GM23338 (cell line): ENCODE data around the gene SIL1. TPM values are rescaled to one million over a fixed set of nuclear protein-coding genes. Genes with fewer than 3 reads are reported as not detected.

ENCODE experiments used
- ATAC-seq: fragments of 200-7000 bp; cut with Tn5 transposase; 3 replicates; pipeline ENCODE4 v1.9.1; 2020
- DNase-seq: peaks from one replicate; pipeline ENCODE4 v3.0.0-alpha.2; 2015; ENCODE audit warnings: low spot score
- H2AFZ ChIP-seq: fragments of 200-600 bp; sonication (generic); 2 replicates; pipeline ENCODE4 v1.8.0; 2016; ENCODE audit warnings: antibody characterized with exemption, mild to moderate bottlenecking, moderate library complexity
- H3F3A ChIP-seq: fragments of 200-600 bp; sonication (generic); replicated peaks from 2 replicates; pipeline ENCODE4 v1.8.0; 2017; ENCODE audit warnings: antibody characterized with exemption, mixed run types, low read depth
- H3K27ac ChIP-seq: fragments of 200-600 bp; sonication (generic); 2 replicates; pipeline ENCODE4 v1.6.1; 2016; ENCODE audit warnings: low read depth
- H3K27me3 ChIP-seq: fragments of 200-600 bp; sonication (generic); 2 replicates; pipeline ENCODE4 v1.8.0; 2016; ENCODE audit warnings: mild to moderate bottlenecking, mixed run types, moderate library complexity; ENCODE audit not compliant: insufficient read depth
- H3K36me3 ChIP-seq: fragments of 200-600 bp; sonication (generic); 2 replicates; pipeline ENCODE4 v1.8.0; 2016; ENCODE audit warnings: mild to moderate bottlenecking; ENCODE audit not compliant: insufficient read depth
- H3K4me1 ChIP-seq: fragments of 200-600 bp; sonication (generic); 2 replicates; pipeline ENCODE4 v1.8.0; 2016; ENCODE audit warnings: mild to moderate bottlenecking, moderate library complexity; ENCODE audit not compliant: insufficient read depth
- H3K4me2 ChIP-seq: fragments of 200-600 bp; sonication (generic); 2 replicates; pipeline ENCODE4 v1.7.1; 2017; ENCODE audit warnings: mixed run types
- H3K4me3 ChIP-seq: fragments of 200-600 bp; sonication (generic); 2 replicates; pipeline ENCODE4 v1.6.1; 2016; ENCODE audit warnings: mixed run types
- H3K79me2 ChIP-seq: fragments of 200-600 bp; sonication (generic); replicated peaks from 2 replicates; pipeline ENCODE4 v1.8.0; 2017; ENCODE audit warnings: mild to moderate bottlenecking; ENCODE audit not compliant: insufficient read depth
- H3K9me2 ChIP-seq: fragments of 200-600 bp; sonication (generic); 2 replicates; pipeline ENCODE4 v1.8.0; 2017; ENCODE audit not compliant: insufficient read depth
- H4K20me1 ChIP-seq: fragments of 200-600 bp; sonication (generic); replicated peaks from 2 replicates; pipeline ENCODE4 v1.8.0; 2017; ENCODE audit warnings: mild to moderate bottlenecking; ENCODE audit not compliant: insufficient read depth
- H3K27ac Mint-ChIP-seq: 2 replicates; pipeline ENCODE4 v1.8.0; 2020; ENCODE audit warnings: inconsistent platforms, mild to moderate bottlenecking, moderate library complexity, mixed read lengths
- H3K27me3 Mint-ChIP-seq: 3 replicates; pipeline ENCODE4 v1.8.0; 2022; ENCODE audit warnings: low read depth, mild to moderate bottlenecking, moderate library complexity, mixed read lengths, inconsistent platforms; ENCODE audit not compliant: insufficient read depth, poor library complexity
- H3K36me3 Mint-ChIP-seq: 3 replicates; pipeline ENCODE4 v1.8.0; 2021; ENCODE audit warnings: low read depth, mild to moderate bottlenecking, inconsistent platforms, moderate library complexity, mixed read lengths
- H3K4me1 Mint-ChIP-seq: 3 replicates; pipeline ENCODE4 v1.8.0; 2020; ENCODE audit warnings: mild to moderate bottlenecking, inconsistent platforms, mixed read lengths
- H3K4me3 Mint-ChIP-seq: 3 replicates; pipeline ENCODE4 v1.8.0; 2021; ENCODE audit warnings: moderate library complexity, mild to moderate bottlenecking, inconsistent platforms, mixed read lengths
- H3K9me3 Mint-ChIP-seq: 3 replicates; pipeline ENCODE4 v1.8.0; 2020; ENCODE audit warnings: moderate library complexity, mild to moderate bottlenecking, inconsistent platforms, mixed read lengths
- CREB1 ChIP-seq: fragments of 250-450 bp; sonication (Bioruptor Pico); IDR thresholded peaks from 2 replicates; pipeline ENCODE4 v1.5.0; 2020; ENCODE audit warnings: low read depth, mild to moderate bottlenecking, moderate library complexity
- NANOG ChIP-seq: IDR thresholded peaks from 2 replicates; pipeline ENCODE4 v1.6.1; 2016; ENCODE audit warnings: antibody characterized with exemption, borderline replicate concordance
- POLR2AphosphoS5 ChIP-seq: IDR thresholded peaks from 2 replicates; pipeline ENCODE4 v1.6.1; 2016; ENCODE audit warnings: antibody characterized with exemption, low read depth
- STAT1 ChIP-seq: IDR thresholded peaks from one replicate; pipeline ENCODE4 v1.6.1; 2016; ENCODE audit warnings: antibody characterized with exemption; ENCODE audit not compliant: unreplicated experiment
- ZNF114 ChIP-seq: fragments of 250-450 bp; sonication (Bioruptor Pico); IDR thresholded peaks from 2 replicates; pipeline ENCODE4 v1.5.0; 2020; ENCODE audit warnings: mild to moderate bottlenecking, moderate library complexity
- ZNF331 ChIP-seq: fragments of 250-450 bp; sonication (Bioruptor Pico); IDR thresholded peaks from 2 replicates; pipeline ENCODE4 v1.5.0; 2020; ENCODE audit warnings: low read depth, mild to moderate bottlenecking, moderate library complexity
- ZNF462 ChIP-seq: fragments of 250-450 bp; sonication (Bioruptor Pico); IDR thresholded peaks from 2 replicates; pipeline ENCODE4 v1.5.0; 2020; ENCODE audit warnings: mild to moderate bottlenecking, moderate library complexity
- polyA plus RNA-seq: library from polyadenylated mRNA; unstranded; fragments of >200 nt; fragmentation: Nextera tagmentation; extraction: Ambion mirVana; gene quantifications from 2 replicates; pipeline ENCODE4 v1.2.1, GENCODE V29; 2016
- total RNA-seq: library from RNA; depleted of rRNA; stranded (reverse); fragments of >200 nt; shearing (Covaris generic); gene quantifications from 2 replicates; pipeline ENCODE4 v1.2.3, GENCODE V29; 2014
- TF ChIP-seq, protein P1 (sequence below): IDR thresholded peaks from one replicate; pipeline ENCODE4 v1.6.1; 2018; ENCODE audit warnings: antibody characterized with exemption; ENCODE audit not compliant: unreplicated experiment

Gene SIL1
- total and polyA plus RNA-seq, 2 experiments from 2014 or later: 5.5 to 5.9 TPM

DNA sequence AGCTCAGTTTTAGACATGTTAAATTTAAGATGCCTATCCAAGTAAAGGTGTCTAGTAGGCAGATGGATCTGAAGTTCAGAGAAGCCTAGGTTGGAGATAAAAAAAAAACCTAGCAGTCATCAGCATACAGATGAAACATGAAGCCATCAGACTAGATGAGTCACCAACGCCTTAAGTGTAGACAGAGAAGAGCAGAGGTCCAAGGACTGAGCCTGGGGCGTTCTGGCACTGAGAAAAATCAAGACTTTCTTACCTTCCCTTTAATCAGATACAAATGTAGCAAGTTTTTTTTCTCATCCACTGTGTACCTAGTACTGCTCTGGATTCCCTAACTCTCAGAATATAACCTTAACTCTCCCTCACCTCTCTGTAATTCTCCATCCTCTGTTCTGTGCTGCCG lies 97.3 kb downstream of the SIL1 start:
- H3K36me3 Mint-ChIP-seq: no peaks in the 10 kb centered on the region
- Histone ChIP-seq H2AFZ (no peak overlapping the region), H4K20me1 (no peaks in the 10 kb centered on the region), H3K4me2 (no peak overlapping the region), H3K4me1 (peaks cover 16% of the 10 kb centered on the region), H3K9me2 (no peaks in the 10 kb centered on the region), H3K79me2 (no peaks in the 10 kb centered on the region), H3K27me3 (no peaks in the 10 kb centered on the region; the same call in 1 of the 2 replicates), H3K36me3 (no peaks in the 10 kb centered on the region), H3K4me3 (no peak overlapping the region), H3F3A (no peaks in the 10 kb centered on the region), H3K27ac (no peak overlapping the region)
- H3K27me3 Mint-ChIP-seq: peaks cover 9% of the 10 kb centered on the region
- H3K27ac Mint-ChIP-seq: no peak overlapping the region
- H3K4me1 Mint-ChIP-seq: peaks cover 21% of the 10 kb centered on the region
- H3K9me3 Mint-ChIP-seq: no peaks in the 10 kb centered on the region
- ATAC-seq (no peak), DNase-seq (no peak)
- TF ChIP-seq ZNF331 (CRISPR knock-in tag): no peak
- TF ChIP-seq CREB1 (CRISPR knock-in tag): no peak
- TF ChIP-seq, protein P1, sequence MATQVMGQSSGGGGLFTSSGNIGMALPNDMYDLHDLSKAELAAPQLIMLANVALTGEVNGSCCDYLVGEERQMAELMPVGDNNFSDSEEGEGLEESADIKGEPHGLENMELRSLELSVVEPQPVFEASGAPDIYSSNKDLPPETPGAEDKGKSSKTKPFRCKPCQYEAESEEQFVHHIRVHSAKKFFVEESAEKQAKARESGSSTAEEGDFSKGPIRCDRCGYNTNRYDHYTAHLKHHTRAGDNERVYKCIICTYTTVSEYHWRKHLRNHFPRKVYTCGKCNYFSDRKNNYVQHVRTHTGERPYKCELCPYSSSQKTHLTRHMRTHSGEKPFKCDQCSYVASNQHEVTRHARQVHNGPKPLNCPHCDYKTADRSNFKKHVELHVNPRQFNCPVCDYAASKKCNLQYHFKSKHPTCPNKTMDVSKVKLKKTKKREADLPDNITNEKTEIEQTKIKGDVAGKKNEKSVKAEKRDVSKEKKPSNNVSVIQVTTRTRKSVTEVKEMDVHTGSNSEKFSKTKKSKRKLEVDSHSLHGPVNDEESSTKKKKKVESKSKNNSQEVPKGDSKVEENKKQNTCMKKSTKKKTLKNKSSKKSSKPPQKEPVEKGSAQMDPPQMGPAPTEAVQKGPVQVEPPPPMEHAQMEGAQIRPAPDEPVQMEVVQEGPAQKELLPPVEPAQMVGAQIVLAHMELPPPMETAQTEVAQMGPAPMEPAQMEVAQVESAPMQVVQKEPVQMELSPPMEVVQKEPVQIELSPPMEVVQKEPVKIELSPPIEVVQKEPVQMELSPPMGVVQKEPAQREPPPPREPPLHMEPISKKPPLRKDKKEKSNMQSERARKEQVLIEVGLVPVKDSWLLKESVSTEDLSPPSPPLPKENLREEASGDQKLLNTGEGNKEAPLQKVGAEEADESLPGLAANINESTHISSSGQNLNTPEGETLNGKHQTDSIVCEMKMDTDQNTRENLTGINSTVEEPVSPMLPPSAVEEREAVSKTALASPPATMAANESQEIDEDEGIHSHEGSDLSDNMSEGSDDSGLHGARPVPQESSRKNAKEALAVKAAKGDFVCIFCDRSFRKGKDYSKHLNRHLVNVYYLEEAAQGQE: no peak
- no peak for TF ChIP-seq NANOG
- TF ChIP-seq POLR2AphosphoS5: no peak
- no peak for TF ChIP-seq ZNF114 (CRISPR knock-in tag)
- TF ChIP-seq STAT1: no peak
- no peak for TF ChIP-seq ZNF462 (CRISPR knock-in tag)
- H3K4me3 Mint-ChIP-seq: no peak overlapping the region
